CD14-positive monocyte (primary cell): ENCODE data around the gene PCDH15. TPM values are rescaled to one million over a fixed set of nuclear protein-coding genes. Genes with fewer than 3 reads are reported as not detected.

Source experiments
- DNase-seq, 3 donors: peaks; one replicate each; pipeline ENCODE4 v3.0.0-alpha.2; 2011 to 2022
- H2AFZ ChIP-seq: 2 replicates; pipeline ENCODE4 v1.6.0; 2012; ENCODE audit warnings: mild to moderate bottlenecking, low read depth, low read length, inconsistent platforms; ENCODE audit not compliant: insufficient read depth, poor library complexity, severe bottlenecking
- H3K27ac ChIP-seq, 2 donors: 1 replicate in 1 of 2; 2 replicates in 1 of 2; pipeline ENCODE4 v1.5.1; 2012 to 2013; ENCODE audit warnings: low read length in 2 of 2, control low read depth in 1 of 2, inconsistent platforms in 1 of 2, low read depth in 1 of 2, mild to moderate bottlenecking in 1 of 2
- H3K27me3 ChIP-seq, 2 donors: one replicate each; pipeline versions ENCODE4 v1.6.0 to v1.6.1; 2011 to 2013; ENCODE audit warnings: low read length in 2 of 2; ENCODE audit not compliant: control insufficient read depth in 2 of 2, insufficient read depth in 2 of 2
- H3K36me3 ChIP-seq, 2 donors: replicated peaks in 1 of 2; 1 replicate in 1 of 2; 2 replicates in 1 of 2; pipeline versions ENCODE4 v1.5.1 to v1.6.1; 2012 to 2013; ENCODE audit warnings: low read length in 2 of 2, control low read depth in 1 of 2, inconsistent platforms in 1 of 2, mild to moderate bottlenecking in 1 of 2; ENCODE audit not compliant: insufficient read depth in 2 of 2, control insufficient read depth in 1 of 2
- H3K4me1 ChIP-seq, 2 donors: 1 replicate in 1 of 2; 2 replicates in 1 of 2; pipeline versions ENCODE4 v1.5.1 to v1.6.1; 2012 to 2013; ENCODE audit warnings: low read length in 2 of 2, control low read depth in 1 of 2, inconsistent platforms in 1 of 2, mild to moderate bottlenecking in 1 of 2, moderate library complexity in 1 of 2; ENCODE audit not compliant: insufficient read depth in 2 of 2, control insufficient read depth in 1 of 2
- H3K4me2 ChIP-seq: replicated peaks from 2 replicates; pipeline ENCODE3; 2012; ENCODE audit warnings: low read length, moderate library complexity, mild to moderate bottlenecking; ENCODE audit not compliant: poor library complexity, severe bottlenecking; ENCODE audit errors: extremely low read depth
- H3K4me3 ChIP-seq, 3 experiments: fragments of 200-600 bp in 1 of 3; sonication (generic) in 1 of 3; replicated peaks in 1 of 3; 1 replicate in 2 of 3; 2 replicates in 1 of 3; pipeline ENCODE4 v1.5.1; 2011 to 2013; ENCODE audit warnings: low read length in 3 of 3, mild to moderate bottlenecking in 3 of 3, control low read depth in 2 of 3, low read depth in 2 of 3, inconsistent platforms in 1 of 3, moderate library complexity in 1 of 3
- H3K79me2 ChIP-seq: 2 replicates; pipeline ENCODE4 v1.6.0; 2012; ENCODE audit warnings: mild to moderate bottlenecking, control low read depth, inconsistent platforms, low read length, moderate library complexity; ENCODE audit not compliant: insufficient read depth
- H3K9ac ChIP-seq: 2 replicates; pipeline ENCODE4 v1.6.0; 2017; ENCODE audit warnings: low read length, mild to moderate bottlenecking; ENCODE audit not compliant: insufficient read depth, poor library complexity, severe bottlenecking
- H3K9me3 ChIP-seq, 2 donors: replicated peaks in 1 of 2; 1 replicate in 1 of 2; 2 replicates in 1 of 2; pipeline versions ENCODE4 v1.5.1 to v1.6.1; 2012 to 2013; ENCODE audit warnings: low read length in 2 of 2, control low read depth in 1 of 2; ENCODE audit not compliant: control insufficient read depth in 1 of 2, insufficient read depth in 1 of 2
- H4K20me1 ChIP-seq: 2 replicates; pipeline ENCODE4 v1.6.0; 2012; ENCODE audit warnings: mild to moderate bottlenecking, low read length, control low read depth, moderate library complexity; ENCODE audit not compliant: insufficient read depth
- H3K27ac Mint-ChIP-seq, 7 donors: one replicate each; pipeline ENCODE4 v1.8.0; 2020; ENCODE audit warnings: mild to moderate bottlenecking in 7 of 7, mixed read lengths in 7 of 7, moderate library complexity in 6 of 7, inconsistent platforms in 2 of 7
- H3K27me3 Mint-ChIP-seq, 3 donors: one replicate each; pipeline ENCODE4 v1.8.0; 2021 to 2022; ENCODE audit warnings: low read depth in 3 of 3, mild to moderate bottlenecking in 3 of 3, mixed read lengths in 3 of 3, moderate library complexity in 3 of 3, inconsistent platforms in 1 of 3
- H3K36me3 Mint-ChIP-seq, 2 donors: one replicate each; pipeline ENCODE4 v1.8.0; 2020; ENCODE audit warnings: mixed read lengths in 2 of 2, inconsistent platforms in 1 of 2, mild to moderate bottlenecking in 1 of 2
- H3K4me1 Mint-ChIP-seq: one replicate; pipeline ENCODE4 v1.8.0; 2020; ENCODE audit warnings: mild to moderate bottlenecking, mixed read lengths
- H3K4me3 Mint-ChIP-seq, 2 donors: one replicate each; pipeline ENCODE4 v1.8.0; 2020; ENCODE audit warnings: mild to moderate bottlenecking in 2 of 2, mixed read lengths in 2 of 2, moderate library complexity in 1 of 2
- H3K9me3 Mint-ChIP-seq, 7 donors: one replicate each; pipeline ENCODE4 v1.8.0; 2020 to 2022; ENCODE audit warnings: mixed read lengths in 7 of 7, mild to moderate bottlenecking in 6 of 7, moderate library complexity in 6 of 7, inconsistent platforms in 2 of 7
- WGBS: methylation state at CpG from one replicate; pipeline ENCODE4 v1.1.5; 2013; ENCODE audit warnings: missing lambda C conversion rate; ENCODE audit not compliant: insufficient coverage; 5-methylcytosine and 5-hydroxymethylcytosine counted together
- intact Hi-C, 2 donors: fragments of 100-400 bp; cut with micrococcal nuclease; formaldehyde crosslinking; loops; one replicate each; pipeline versions ENCODE4 v1.15.0 to v1.15.1; 2023
- polyA plus RNA-seq, 3 donors: library from polyadenylated mRNA; depleted of rRNA in 1 of 3; unstranded in 2 of 3; stranded (reverse) in 1 of 3; fragments of 300-500 nt in 2 of 3; fragments of >200 nt in 1 of 3; fragmentation: Illumina TruSeq in 2 of 3; gene quantifications; 1 replicate in 2 of 3; 2 replicates in 1 of 3; pipeline ENCODE4 v1.2.3, GENCODE V29; 2012 to 2021
- TF ChIP-seq, protein P1 (sequence below): fragments of 200-600 bp; IDR thresholded peaks from one replicate; pipeline ENCODE4 v1.8.0; 2022; ENCODE audit warnings: antibody characterized with exemption, mild to moderate bottlenecking

Gene PCDH15
- polyA plus RNA-seq, 3 donors: not detected

DNA sequence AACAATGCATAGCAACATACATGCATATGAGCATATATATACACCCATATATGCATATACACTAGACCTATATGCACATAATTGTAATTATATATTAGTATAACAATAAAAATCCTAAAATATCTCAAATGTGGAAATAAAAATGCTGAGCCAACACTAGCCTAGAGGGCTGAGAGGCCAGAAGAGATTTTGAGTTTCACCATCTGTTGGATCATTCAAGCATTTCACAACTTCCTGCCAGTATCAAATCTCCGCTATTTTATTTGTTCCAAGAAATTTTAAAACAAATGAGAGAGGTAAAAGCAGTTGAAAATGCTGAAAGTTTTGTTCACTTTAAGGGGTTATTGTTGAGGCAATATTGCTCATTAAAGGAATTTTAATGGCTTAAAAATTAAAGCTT, 187.0 kb downstream of the PCDH15 start:
- H3K4me2 ChIP-seq: no peak overlapping the region
- H3K27me3 ChIP-seq: no peaks in the 10 kb centered on the region
- Mint-ChIP-seq H3K4me3 (no peak overlapping the region), H3K27ac (no peak overlapping the region), H3K4me1 (no peaks in the 10 kb centered on the region), H3K36me3 (no peaks in the 10 kb centered on the region), H3K9me3 (no peaks in the 10 kb centered on the region), H3K27me3 (no peaks in the 10 kb centered on the region)
- H3K79me2 ChIP-seq: no peaks in the 10 kb centered on the region
- no peak overlapping the region for H3K4me3 ChIP-seq
- H3K36me3 ChIP-seq: no peaks in the 10 kb centered on the region
- H3K9ac ChIP-seq: no peak overlapping the region
- WGBS: no CpG with 5 or more reads among the region's 1 CpG
- H4K20me1 ChIP-seq: no peaks in the 10 kb centered on the region
- H3K4me1 ChIP-seq: no peaks in the 10 kb centered on the region
- no peak for DNase-seq
- no peaks in the 10 kb centered on the region for H3K9me3 ChIP-seq
- intact Hi-C loops: no loop called here
- H3K27ac ChIP-seq: no peak overlapping the region
- TF ChIP-seq, protein P1, sequence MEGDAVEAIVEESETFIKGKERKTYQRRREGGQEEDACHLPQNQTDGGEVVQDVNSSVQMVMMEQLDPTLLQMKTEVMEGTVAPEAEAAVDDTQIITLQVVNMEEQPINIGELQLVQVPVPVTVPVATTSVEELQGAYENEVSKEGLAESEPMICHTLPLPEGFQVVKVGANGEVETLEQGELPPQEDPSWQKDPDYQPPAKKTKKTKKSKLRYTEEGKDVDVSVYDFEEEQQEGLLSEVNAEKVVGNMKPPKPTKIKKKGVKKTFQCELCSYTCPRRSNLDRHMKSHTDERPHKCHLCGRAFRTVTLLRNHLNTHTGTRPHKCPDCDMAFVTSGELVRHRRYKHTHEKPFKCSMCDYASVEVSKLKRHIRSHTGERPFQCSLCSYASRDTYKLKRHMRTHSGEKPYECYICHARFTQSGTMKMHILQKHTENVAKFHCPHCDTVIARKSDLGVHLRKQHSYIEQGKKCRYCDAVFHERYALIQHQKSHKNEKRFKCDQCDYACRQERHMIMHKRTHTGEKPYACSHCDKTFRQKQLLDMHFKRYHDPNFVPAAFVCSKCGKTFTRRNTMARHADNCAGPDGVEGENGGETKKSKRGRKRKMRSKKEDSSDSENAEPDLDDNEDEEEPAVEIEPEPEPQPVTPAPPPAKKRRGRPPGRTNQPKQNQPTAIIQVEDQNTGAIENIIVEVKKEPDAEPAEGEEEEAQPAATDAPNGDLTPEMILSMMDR: no peak
- no peak overlapping the region for H2AFZ ChIP-seq

DNA sequence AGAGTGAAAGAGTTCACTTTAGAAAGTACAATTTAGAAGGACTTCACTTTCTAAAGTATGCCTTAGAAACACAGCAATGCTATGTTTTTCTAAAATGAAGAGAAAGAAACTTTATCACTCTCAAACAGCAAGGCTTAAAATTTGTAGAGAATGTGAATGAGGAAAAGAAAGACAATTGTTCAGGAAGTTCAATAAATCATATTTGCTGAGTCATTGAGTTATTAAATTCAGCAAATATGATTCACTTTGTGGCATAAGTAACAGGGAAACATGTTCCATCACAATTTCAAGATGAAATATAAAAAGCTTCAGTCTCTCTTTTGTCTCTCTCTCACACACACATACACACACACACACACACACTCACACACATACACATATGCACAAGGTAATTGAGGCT, 187.9 kb downstream of the PCDH15 start:
- Histone ChIP-seq H3K27ac (no peak overlapping the region), H2AFZ (no peak overlapping the region), H3K4me1 (no peaks in the 10 kb centered on the region), H3K79me2 (no peaks in the 10 kb centered on the region), H3K9me3 (peaks cover 0 to 3% of the 10 kb centered on the region in 2 donors), H4K20me1 (no peaks in the 10 kb centered on the region), H3K4me3 (no peak overlapping the region), H3K27me3 (no peaks in the 10 kb centered on the region), H3K4me2 (no peak overlapping the region), H3K36me3 (no peaks in the 10 kb centered on the region), H3K9ac (no peak overlapping the region)
- DNase-seq: no peak
- TF ChIP-seq, protein P1: no peak
- intact Hi-C loops: no loop called here
- H3K36me3 Mint-ChIP-seq: no peaks in the 10 kb centered on the region
- no peak overlapping the region for H3K27ac Mint-ChIP-seq
- H3K4me3 Mint-ChIP-seq: no peak overlapping the region
- H3K27me3 Mint-ChIP-seq: no peaks in the 10 kb centered on the region
- peaks cover 0 to 2% (median 0%) of the 10 kb centered on the region in 7 donors for H3K9me3 Mint-ChIP-seq
- H3K4me1 Mint-ChIP-seq: no peaks in the 10 kb centered on the region
